CD4-positive, alpha-beta T cell (primary cell): Measurements from ENCODE around the gene AP3S2. TPM values are rescaled to one million over a fixed set of nuclear protein-coding genes. Genes with fewer than 3 reads are reported as not detected.

Experiments used
- ATAC-seq: fragments of 200-7000 bp; cut with Tn5 transposase; one replicate; pipeline ENCODE4 v1.10.0; 2022; ENCODE audit warnings: mild to moderate bottlenecking; ENCODE audit not compliant: poor library complexity
- CTCF ChIA-PET: fragments of 350-600 bp; sonication (Branson Sonifier 250); formaldehyde crosslinking; loops from one replicate; lab custom pipeline; 2021; ENCODE audit warnings: antibody characterized with exemption, inconsistent platforms; lab: Charles Lee
- POLR2A ChIA-PET: fragments of 350-600 bp; sonication (Branson Sonifier 250); formaldehyde crosslinking; loops from one replicate; lab custom pipeline; 2021; ENCODE audit warnings: antibody characterized with exemption, inconsistent platforms; lab: Charles Lee
- DNase-seq, 14 experiments: peaks; one replicate each; pipeline ENCODE4 v3.0.0-alpha.2; 2013 to 2020; ENCODE audit warnings: mixed read lengths in 2 of 14
- H3K27ac ChIP-seq, 2 donors: one replicate each; pipeline versions ENCODE4 v1.5.1 to v1.7.0; 2013; ENCODE audit warnings: low read length in 2 of 2, low read depth in 1 of 2, mild to moderate bottlenecking in 1 of 2
- H3K27me3 ChIP-seq, 2 experiments: 1 replicate in 1 of 2; 2 replicates in 1 of 2; pipeline versions ENCODE4 v1.6.1 to v1.7.0; 2013; ENCODE audit warnings: low read length in 2 of 2, control low read depth in 1 of 2, mild to moderate bottlenecking in 1 of 2, moderate library complexity in 1 of 2; ENCODE audit not compliant: insufficient read depth in 2 of 2, control insufficient read depth in 1 of 2
- H3K36me3 ChIP-seq: one replicate; pipeline ENCODE4 v1.6.1; 2013; ENCODE audit warnings: low read length, control low read depth; ENCODE audit not compliant: insufficient read depth
- H3K4me1 ChIP-seq: one replicate; pipeline ENCODE4 v1.6.1; 2013; ENCODE audit warnings: low read length, control low read depth; ENCODE audit not compliant: insufficient read depth
- H3K4me3 ChIP-seq: one replicate; pipeline ENCODE4 v1.5.1; 2013; ENCODE audit warnings: mild to moderate bottlenecking, low read length, moderate library complexity
- H3K9me3 ChIP-seq, 2 experiments: 1 replicate in 1 of 2; 2 replicates in 1 of 2; pipeline versions ENCODE4 v1.6.1 to v1.7.0; 2013; ENCODE audit warnings: low read length in 2 of 2, mild to moderate bottlenecking in 2 of 2, control low read depth in 1 of 2, moderate library complexity in 1 of 2; ENCODE audit not compliant: control insufficient read depth in 1 of 2, insufficient read depth in 1 of 2
- H3K27ac Mint-ChIP-seq: one replicate; pipeline ENCODE4 v1.8.0; 2020; ENCODE audit warnings: mixed read lengths
- H3K27me3 Mint-ChIP-seq: one replicate; pipeline ENCODE4 v1.8.0; 2021; ENCODE audit warnings: mixed read lengths
- H3K36me3 Mint-ChIP-seq: one replicate; pipeline ENCODE4 v1.8.0; 2021; ENCODE audit warnings: low read depth, mixed read lengths
- H3K4me1 Mint-ChIP-seq: one replicate; pipeline ENCODE4 v1.8.0; 2021; ENCODE audit warnings: low read depth, mixed read lengths
- H3K4me3 Mint-ChIP-seq: one replicate; pipeline ENCODE4 v1.8.0; 2020; ENCODE audit warnings: mild to moderate bottlenecking, mixed read lengths
- H3K9me3 Mint-ChIP-seq: one replicate; pipeline ENCODE4 v1.8.0; 2020; ENCODE audit warnings: mixed read lengths
- intact Hi-C, 2 experiments: fragments of 100-400 bp; cut with DNase I in 1 of 2; cut with micrococcal nuclease in 1 of 2; formaldehyde crosslinking; loops; one replicate each; pipeline versions ENCODE4 v1.15.1 to v1.9.0; 2023 to 2025; cut with DNase I, micrococcal nuclease
- total RNA-seq, 174 experiments: library from RNA in 2 of 174; stranded (reverse) in 2 of 174; gene quantifications; one replicate each; pipeline ENCODE4 v1.2.3 and lab custom pipeline; 2021 to 2026
- TF ChIP-seq, protein P1 (sequence below): fragments of 200-600 bp; IDR thresholded peaks from one replicate; pipeline ENCODE4 v1.8.0; 2022; ENCODE audit warnings: antibody characterized with exemption, mild to moderate bottlenecking

Gene AP3S2
- total RNA-seq, 2 experiments from 2014 or later, result 18.9 to 20.5 TPM

GRCh38 chr15:89908226-89908625, 14.4 kb upstream of the AP3S2 start:
- no peaks in the 10 kb centered on the region for H3K4me1 Mint-ChIP-seq
- TF ChIP-seq, protein P1, sequence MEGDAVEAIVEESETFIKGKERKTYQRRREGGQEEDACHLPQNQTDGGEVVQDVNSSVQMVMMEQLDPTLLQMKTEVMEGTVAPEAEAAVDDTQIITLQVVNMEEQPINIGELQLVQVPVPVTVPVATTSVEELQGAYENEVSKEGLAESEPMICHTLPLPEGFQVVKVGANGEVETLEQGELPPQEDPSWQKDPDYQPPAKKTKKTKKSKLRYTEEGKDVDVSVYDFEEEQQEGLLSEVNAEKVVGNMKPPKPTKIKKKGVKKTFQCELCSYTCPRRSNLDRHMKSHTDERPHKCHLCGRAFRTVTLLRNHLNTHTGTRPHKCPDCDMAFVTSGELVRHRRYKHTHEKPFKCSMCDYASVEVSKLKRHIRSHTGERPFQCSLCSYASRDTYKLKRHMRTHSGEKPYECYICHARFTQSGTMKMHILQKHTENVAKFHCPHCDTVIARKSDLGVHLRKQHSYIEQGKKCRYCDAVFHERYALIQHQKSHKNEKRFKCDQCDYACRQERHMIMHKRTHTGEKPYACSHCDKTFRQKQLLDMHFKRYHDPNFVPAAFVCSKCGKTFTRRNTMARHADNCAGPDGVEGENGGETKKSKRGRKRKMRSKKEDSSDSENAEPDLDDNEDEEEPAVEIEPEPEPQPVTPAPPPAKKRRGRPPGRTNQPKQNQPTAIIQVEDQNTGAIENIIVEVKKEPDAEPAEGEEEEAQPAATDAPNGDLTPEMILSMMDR, result no peak
- H3K36me3 ChIP-seq, result no peaks in the 10 kb centered on the region
- H3K27me3 Mint-ChIP-seq, result peaks cover 36% of the 10 kb centered on the region
- H3K9me3 ChIP-seq, result peaks cover 0 to 4% of the 10 kb centered on the region in 2 experiments
- ChIA-PET POLR2A (no interaction called here), CTCF (no interaction called here)
- H3K36me3 Mint-ChIP-seq, result no peaks in the 10 kb centered on the region
- DNase-seq (no peak), ATAC-seq (no peak)
- H3K27ac Mint-ChIP-seq, result no peak overlapping the region
- H3K27me3 ChIP-seq, result peaks cover 10 to 19% of the 10 kb centered on the region in 2 experiments
- no peaks in the 10 kb centered on the region for H3K9me3 Mint-ChIP-seq
- H3K4me1 ChIP-seq, result peaks cover 8% of the 10 kb centered on the region
- H3K4me3 ChIP-seq, result no peak overlapping the region
- intact Hi-C loops, result no loop called here
- no peak overlapping the region for H3K4me3 Mint-ChIP-seq
- H3K27ac ChIP-seq, result no peak overlapping the region

GRCh38 chr15:89907289-89907688, 13.5 kb upstream of the AP3S2 start:
- H3K4me3 Mint-ChIP-seq, result no peak overlapping the region
- CTCF ChIA-PET, result no interaction called here
- H3K4me1 Mint-ChIP-seq, result no peaks in the 10 kb centered on the region
- POLR2A ChIA-PET, result no interaction called here
- Histone ChIP-seq H3K4me1 (peaks cover 1% of the 10 kb centered on the region), H3K9me3 (peaks cover 0 to 3% of the 10 kb centered on the region in 2 experiments), H3K36me3 (no peaks in the 10 kb centered on the region), H3K27me3 (peaks cover 5 to 12% of the 10 kb centered on the region in 2 experiments), H3K27ac (no peak overlapping the region), H3K4me3 (no peak overlapping the region)
- TF ChIP-seq, protein P1, result no peak
- peaks cover 31% of the 10 kb centered on the region for H3K27me3 Mint-ChIP-seq
- H3K36me3 Mint-ChIP-seq, result no peaks in the 10 kb centered on the region
- no peak for DNase-seq
- no peak overlapping the region for H3K27ac Mint-ChIP-seq
- no peak for ATAC-seq
- no peaks in the 10 kb centered on the region for H3K9me3 Mint-ChIP-seq
- intact Hi-C loops, result no loop called here

DNA sequence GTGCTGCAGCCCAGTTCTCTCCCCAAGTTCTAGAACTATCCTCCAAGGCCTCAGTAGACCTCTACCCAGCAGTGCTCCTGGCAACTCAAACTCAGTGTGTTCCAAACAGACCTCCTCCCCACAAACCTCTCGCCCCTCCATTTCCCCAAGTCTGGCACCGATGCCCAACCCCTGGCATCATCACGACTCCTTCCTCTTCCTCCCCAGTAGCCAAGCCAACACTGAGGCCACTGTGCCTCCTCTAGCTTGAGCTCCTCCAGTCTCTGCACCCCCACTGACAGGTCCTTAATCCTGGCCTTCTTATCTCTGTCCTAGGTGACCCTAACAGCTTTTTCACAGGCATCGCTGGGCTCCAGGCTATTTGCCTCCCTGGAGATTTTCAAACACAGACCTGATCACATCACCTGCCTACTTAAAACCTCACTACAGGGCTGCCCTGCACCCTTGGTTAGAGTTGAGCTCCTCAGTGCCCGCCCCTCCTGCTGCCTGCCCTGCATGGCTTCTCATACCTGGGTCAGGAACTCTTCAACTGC, 12.1 kb upstream of the AP3S2 start:
- no peak overlapping the region for H3K4me3 ChIP-seq
- no peak overlapping the region for H3K27ac Mint-ChIP-seq
- intact Hi-C loops, result no loop called here

More for the DNA sequence above, 12.1 kb upstream of the AP3S2 start:
- DNase-seq (no peak), ATAC-seq (no peak)
- H3K27me3 ChIP-seq, result peaks cover 3 to 5% of the 10 kb centered on the region in 2 experiments
- ChIA-PET POLR2A (no interaction called here), CTCF (no interaction called here)
- no peaks in the 10 kb centered on the region for H3K9me3 ChIP-seq
- no peaks in the 10 kb centered on the region for H3K4me1 ChIP-seq
- H3K27ac ChIP-seq, result no peak overlapping the region
- H3K4me3 Mint-ChIP-seq, result no peak overlapping the region
- TF ChIP-seq, protein P1, result no peak
- no peaks in the 10 kb centered on the region for H3K9me3 Mint-ChIP-seq
- peaks cover 17% of the 10 kb centered on the region for H3K27me3 Mint-ChIP-seq
- no peaks in the 10 kb centered on the region for H3K36me3 ChIP-seq
- H3K36me3 Mint-ChIP-seq, result no peaks in the 10 kb centered on the region
- H3K4me1 Mint-ChIP-seq, result no peaks in the 10 kb centered on the region
